ENCODE data around the gene MYO9A. TPM values are rescaled to one million over a fixed set of nuclear protein-coding genes. Genes with fewer than 3 reads are reported as not detected.
"Not testable (repeated sequence)": the region's sequence is repeated elsewhere in the genome, so short reads cannot be mapped to it uniquely, and the experiment has no call there.

MYO9A gene
- total RNA-seq, 3 donors from 2014 or later: 64.2 to 128 (median 86.5) TPM

DNA sequence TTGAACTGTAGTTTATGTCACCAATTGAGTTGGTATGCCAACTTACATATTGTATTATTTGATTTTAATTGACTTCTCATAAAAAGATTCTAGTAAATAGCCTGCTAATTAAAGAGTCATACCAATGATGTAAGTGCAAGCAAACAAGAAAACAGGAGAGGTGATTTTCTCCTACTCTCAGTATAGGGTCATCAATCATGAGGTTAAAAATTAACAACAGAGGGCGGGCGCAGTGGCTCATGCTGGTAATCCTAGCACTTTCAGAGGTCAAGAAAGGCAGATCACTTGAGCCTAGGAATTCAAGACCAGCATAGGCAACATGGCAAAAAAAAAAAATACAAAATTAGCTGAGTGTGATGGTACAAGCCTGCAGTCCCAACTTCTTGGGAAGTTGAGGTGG, 108.7 kb downstream of the MYO9A start:
- no peak overlapping the region for H3K27ac ChIP-seq
- no peaks in the 10 kb centered on the region for H3K9me3 ChIP-seq
- H3K4me3 ChIP-seq: no peak overlapping the region
- peaks cover 7% of the 10 kb centered on the region for H3K36me3 ChIP-seq
- intact Hi-C loops (cut with DNase I; ENCODE audit: low total_unique reads): no loop called here
- DNase-seq (ENCODE audit: low spot score in 2 of 2): no peak
- no peaks in the 10 kb centered on the region for H3K27me3 ChIP-seq
- H3K4me1 ChIP-seq: no peaks in the 10 kb centered on the region
- TF ChIP-seq, protein P1, sequence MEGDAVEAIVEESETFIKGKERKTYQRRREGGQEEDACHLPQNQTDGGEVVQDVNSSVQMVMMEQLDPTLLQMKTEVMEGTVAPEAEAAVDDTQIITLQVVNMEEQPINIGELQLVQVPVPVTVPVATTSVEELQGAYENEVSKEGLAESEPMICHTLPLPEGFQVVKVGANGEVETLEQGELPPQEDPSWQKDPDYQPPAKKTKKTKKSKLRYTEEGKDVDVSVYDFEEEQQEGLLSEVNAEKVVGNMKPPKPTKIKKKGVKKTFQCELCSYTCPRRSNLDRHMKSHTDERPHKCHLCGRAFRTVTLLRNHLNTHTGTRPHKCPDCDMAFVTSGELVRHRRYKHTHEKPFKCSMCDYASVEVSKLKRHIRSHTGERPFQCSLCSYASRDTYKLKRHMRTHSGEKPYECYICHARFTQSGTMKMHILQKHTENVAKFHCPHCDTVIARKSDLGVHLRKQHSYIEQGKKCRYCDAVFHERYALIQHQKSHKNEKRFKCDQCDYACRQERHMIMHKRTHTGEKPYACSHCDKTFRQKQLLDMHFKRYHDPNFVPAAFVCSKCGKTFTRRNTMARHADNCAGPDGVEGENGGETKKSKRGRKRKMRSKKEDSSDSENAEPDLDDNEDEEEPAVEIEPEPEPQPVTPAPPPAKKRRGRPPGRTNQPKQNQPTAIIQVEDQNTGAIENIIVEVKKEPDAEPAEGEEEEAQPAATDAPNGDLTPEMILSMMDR (IDR thresholded peaks at IDR 0.05): no peak
- no peak for TF ChIP-seq POLR2AphosphoS5 (IDR thresholded peaks at IDR 0.05)
- TF ChIP-seq POLR2A (IDR thresholded peaks at IDR 0.05): no peak

DNA sequence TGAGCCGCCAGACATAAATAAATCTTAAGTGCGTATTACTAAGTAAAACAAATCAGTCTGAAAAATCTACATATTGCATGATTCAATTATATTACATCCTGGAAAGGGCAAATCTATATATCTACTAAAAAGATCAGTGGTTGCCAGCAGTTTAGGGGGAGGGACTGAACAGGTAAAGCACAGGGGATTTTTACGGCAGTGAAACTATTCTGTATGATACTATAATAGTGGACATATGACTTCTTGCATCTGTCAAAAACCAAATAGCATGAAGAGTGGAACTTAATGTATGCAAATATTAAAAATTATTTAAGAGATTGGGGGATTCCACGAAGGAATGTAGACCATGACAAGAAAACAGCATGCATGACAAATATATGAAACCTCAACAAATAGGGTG, 111.6 kb downstream of the MYO9A start:
- H3K27ac ChIP-seq: no peak overlapping the region
- intact Hi-C loops (cut with DNase I; ENCODE audit: low total_unique reads): no loop called here
- H3K9me3 ChIP-seq: no peaks in the 10 kb centered on the region
- no peaks in the 10 kb centered on the region for H3K27me3 ChIP-seq
- no peak overlapping the region for H3K4me3 ChIP-seq
- peaks cover 7% of the 10 kb centered on the region for H3K36me3 ChIP-seq
- DNase-seq (ENCODE audit: low spot score in 2 of 2): no peak
- TF ChIP-seq, protein P1 (IDR thresholded peaks at IDR 0.05): no peak
- TF ChIP-seq POLR2AphosphoS5 (IDR thresholded peaks at IDR 0.05): no peak
- no peak for TF ChIP-seq POLR2A (IDR thresholded peaks at IDR 0.05)
- no peaks in the 10 kb centered on the region for H3K4me1 ChIP-seq

DNA sequence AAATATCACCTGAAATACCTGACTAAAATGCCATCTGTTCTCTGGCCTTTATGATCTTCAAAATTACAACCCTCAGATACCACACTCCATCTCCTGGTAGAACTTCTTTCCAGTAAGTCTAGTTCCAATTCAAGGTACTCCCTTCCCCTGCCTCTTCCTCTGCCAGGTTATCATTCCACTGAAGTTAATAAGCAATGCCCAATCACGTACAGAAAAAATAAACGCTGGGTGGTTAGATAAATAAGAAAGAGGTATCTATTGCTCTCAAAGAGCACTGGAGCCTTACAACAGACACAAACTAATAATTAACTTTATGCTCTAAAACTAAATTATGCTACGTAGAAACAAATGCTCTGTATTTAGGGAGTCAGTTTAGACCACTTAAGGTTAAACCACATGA, 112.5 kb downstream of the MYO9A start:
- no peak overlapping the region for H3K4me3 ChIP-seq
- H3K9me3 ChIP-seq: no peaks in the 10 kb centered on the region
- no peaks in the 10 kb centered on the region for H3K27me3 ChIP-seq
- no peak for TF ChIP-seq POLR2AphosphoS5 (IDR thresholded peaks at IDR 0.05)
- TF ChIP-seq POLR2A (IDR thresholded peaks at IDR 0.05): no peak
- TF ChIP-seq, protein P1 (IDR thresholded peaks at IDR 0.05): no peak
- peaks cover 7% of the 10 kb centered on the region for H3K36me3 ChIP-seq
- H3K27ac ChIP-seq: no peak overlapping the region
- intact Hi-C loops (cut with DNase I; ENCODE audit: low total_unique reads): no loop called here
- no peak for DNase-seq (ENCODE audit: low spot score in 2 of 2)
- H3K4me1 ChIP-seq: no peaks in the 10 kb centered on the region

DNA sequence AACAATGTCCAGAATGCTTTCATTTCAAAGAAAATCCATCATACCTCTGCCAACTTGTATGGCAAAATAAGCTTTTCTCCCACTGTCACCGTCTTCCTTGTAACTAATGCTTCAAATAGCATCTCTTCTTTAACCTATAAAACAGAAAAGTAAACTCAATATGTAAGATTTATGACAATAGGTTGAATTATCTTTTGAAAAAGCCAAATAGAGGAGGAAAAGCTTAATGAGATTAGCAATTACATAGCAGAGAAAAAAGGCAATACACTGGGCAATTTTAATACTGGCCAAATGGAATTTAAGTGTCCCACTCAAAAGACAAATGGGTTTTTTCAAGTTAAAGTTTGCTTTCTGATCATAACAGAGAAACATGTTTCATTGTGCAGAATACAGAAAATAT, 118.1 kb downstream of the MYO9A start:
- Histone ChIP-seq H3K9me3 (no peaks in the 10 kb centered on the region), H3K4me3 (no peak overlapping the region), H3K27me3 (no peaks in the 10 kb centered on the region), H3K27ac (no peak overlapping the region), H3K4me1 (no peaks in the 10 kb centered on the region), H3K36me3 (no peaks in the 10 kb centered on the region)
- DNase-seq (ENCODE audit: low spot score in 2 of 2): no peak
- intact Hi-C loops (cut with DNase I; ENCODE audit: low total_unique reads): no loop called here
- TF ChIP-seq POLR2AphosphoS5 (IDR thresholded peaks at IDR 0.05): no peak
- TF ChIP-seq, protein P1 (IDR thresholded peaks at IDR 0.05): no peak
- TF ChIP-seq POLR2A (IDR thresholded peaks at IDR 0.05): no peak

DNA sequence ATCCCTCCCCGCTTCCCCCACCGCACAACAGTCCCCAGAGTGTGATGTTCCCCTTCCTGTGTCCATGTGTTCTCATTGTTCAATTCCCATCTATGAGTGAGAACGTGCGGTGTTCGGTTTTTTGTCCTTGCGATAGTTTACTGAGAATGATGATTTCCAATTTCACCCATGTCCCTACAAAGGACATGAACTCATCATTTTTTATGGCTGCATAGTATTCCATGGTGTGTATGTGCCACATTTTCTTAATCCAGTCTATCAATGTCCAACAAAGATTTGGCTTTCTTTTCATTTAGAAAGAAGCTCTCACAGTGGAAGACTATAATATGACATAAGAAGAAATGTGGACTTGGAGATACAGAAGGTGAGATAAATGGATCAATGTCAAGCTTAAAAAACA, 119.2 kb downstream of the MYO9A start:
- H3K4me3 ChIP-seq; H3K27ac ChIP-seq; H3K4me1 ChIP-seq; H3K36me3 ChIP-seq; intact Hi-C loops (cut with DNase I; ENCODE audit: low total_unique reads); H3K9me3 ChIP-seq; DNase-seq (ENCODE audit: low spot score in 2 of 2); H3K27me3 ChIP-seq: not testable (repeated sequence)

DNA sequence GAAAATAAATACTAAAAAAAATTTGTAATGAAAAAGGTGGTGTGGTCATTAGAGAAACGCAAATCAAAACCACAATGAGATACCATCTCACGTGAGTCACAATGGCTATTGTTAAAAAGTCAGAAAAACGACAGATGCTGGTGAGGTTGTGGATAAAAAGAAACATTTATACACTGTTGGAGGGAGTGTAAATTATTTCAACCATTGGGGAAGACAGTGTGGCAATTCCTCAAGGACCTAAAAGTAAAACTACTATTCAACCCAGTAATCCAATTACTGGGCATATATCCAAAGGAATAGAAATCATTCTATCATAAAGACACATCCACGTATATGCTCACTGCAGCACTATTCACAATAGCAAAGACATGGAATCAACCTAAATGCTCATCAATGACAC, 120.3 kb downstream of the MYO9A start:
- H3K4me1 ChIP-seq: no peaks in the 10 kb centered on the region
- no peak overlapping the region for H3K27ac ChIP-seq
- H3K9me3 ChIP-seq: no peaks in the 10 kb centered on the region
- no peaks in the 10 kb centered on the region for H3K27me3 ChIP-seq
- H3K36me3 ChIP-seq: peaks cover 4% of the 10 kb centered on the region
- no peak for DNase-seq (ENCODE audit: low spot score in 2 of 2)
- intact Hi-C loops (cut with DNase I; ENCODE audit: low total_unique reads): no loop called here
- TF ChIP-seq, protein P1 (IDR thresholded peaks at IDR 0.05): no peak
- TF ChIP-seq POLR2A (IDR thresholded peaks at IDR 0.05) (no peak), POLR2AphosphoS5 (IDR thresholded peaks at IDR 0.05) (no peak)
- H3K4me3 ChIP-seq: no peak overlapping the region

Data from breast epithelium (tissue), 4 donors.